HCT116 (cell line): ENCODE data around the gene PITPNC1. TPM values are rescaled to one million over a fixed set of nuclear protein-coding genes. Genes with fewer than 3 reads are reported as not detected.
A peak's percentile ranks its signal among the peaks of the same experiment; 100 is the strongest.

Experiments used
- ATAC-seq: fragments of 200-7000 bp; cut with Tn5 transposase; 2 replicates; pipeline ENCODE4 v1.9.1; 2020; ENCODE audit warnings: mild to moderate bottlenecking, moderate library complexity
- BruUV-seq: library from RNA; stranded (reverse); fragments of 400-500 nt; replicated peaks from 2 replicates; lab custom pipeline; 2021; lab: Mats Ljungman, UMichigan
- CTCF ChIA-PET: fragments of 300-600 bp; sonication (Branson Sonifier 250); formaldehyde crosslinking; loops from one replicate; lab custom pipeline; 2021; ENCODE audit warnings: antibody characterized with exemption; lab: Charles Lee
- POLR2A ChIA-PET: fragments of 300-600, 350-600 bp; sonication (Branson Sonifier 250); formaldehyde crosslinking; loops from one replicate; lab custom pipeline; 2021; ENCODE audit warnings: antibody characterized with exemption; lab: Charles Lee
- RAD21 ChIA-PET, 2 experiments: fragments of 300-600 bp; sonication (Branson Sonifier 250); formaldehyde crosslinking; loops; one replicate each; lab custom pipeline; 2023; ENCODE audit warnings: low total read pairs in 2 of 2; ENCODE audit not compliant: uncharacterized antibody in 2 of 2, unreplicated experiment in 2 of 2, low non-redundant PET in 1 of 2; lab: Charles Lee
- DNase-seq: peaks from one replicate; pipeline ENCODE4 v3.0.0-alpha.2; 2010; ENCODE audit warnings: low read depth, low spot score
- H2AFZ ChIP-seq: fragments of 200-600 bp; shearing (Covaris generic), sonication (generic); 2 replicates; pipeline ENCODE4 v1.6.1; 2017; ENCODE audit warnings: low read depth, mixed run types, mixed read lengths, antibody characterized with exemption, low read length; ENCODE audit not compliant: poor library complexity, severe bottlenecking
- H3K27ac ChIP-seq: 2 replicates; pipeline ENCODE4 v1.5.1; 2012; ENCODE audit warnings: low read depth, low read length
- H3K27me3 ChIP-seq: fragments of 200-600 bp; sonication (generic); 2 replicates; pipeline ENCODE4 v1.6.1; 2016; ENCODE audit warnings: mixed run types, low read length, mixed read lengths; ENCODE audit not compliant: insufficient read depth
- H3K36me3 ChIP-seq, 2 experiments: fragments of 200-500 bp in 1 of 2; fragments of 200-600 bp in 1 of 2; sonication (Bioruptor generic) in 1 of 2; sonication (generic) in 1 of 2; 2 replicates each; pipeline versions ENCODE4 v1.5.1 to v1.6.1; 2014 to 2016; ENCODE audit warnings: low read length in 2 of 2, inconsistent platforms in 1 of 2, mixed read lengths in 1 of 2, mixed run types in 1 of 2; ENCODE audit not compliant: insufficient read depth in 2 of 2, control insufficient read depth in 1 of 2
- H3K4me1 ChIP-seq, 2 experiments: fragments of 200-600 bp in 1 of 2; sonication (generic) in 1 of 2; 2 replicates each; pipeline versions ENCODE4 v1.5.1 to v1.6.1; 2012 to 2017; ENCODE audit warnings: low read length in 2 of 2, inconsistent platforms in 1 of 2, mild to moderate bottlenecking in 1 of 2, mixed read lengths in 1 of 2, mixed run types in 1 of 2, moderate library complexity in 1 of 2; ENCODE audit not compliant: insufficient read depth in 2 of 2, control insufficient read depth in 1 of 2
- H3K4me2 ChIP-seq: fragments of 200-600 bp; sonication (generic); 2 replicates; pipeline ENCODE4 v1.6.1; 2017; ENCODE audit warnings: mixed run types, low read length, mixed read lengths
- H3K4me3 ChIP-seq, 2 experiments: fragments of 200-600 bp in 1 of 2; sonication (generic) in 1 of 2; replicated peaks in 1 of 2; 2 replicates each; pipeline ENCODE4 v1.5.1; 2011 to 2016; ENCODE audit warnings: low read length in 2 of 2, control low read depth in 1 of 2, low read depth in 1 of 2, mild to moderate bottlenecking in 1 of 2, mixed read lengths in 1 of 2, mixed run types in 1 of 2
- H3K79me2 ChIP-seq: fragments of 200-600 bp; sonication (generic); 2 replicates; pipeline ENCODE4 v1.6.1; 2017; ENCODE audit warnings: mild to moderate bottlenecking, mixed run types, low read length, moderate library complexity, mixed read lengths; ENCODE audit not compliant: insufficient read depth
- H3K9ac ChIP-seq: fragments of 200-600 bp; sonication (generic); 2 replicates; pipeline ENCODE4 v1.6.1; 2016; ENCODE audit warnings: low read length, mixed read lengths
- H3K9me2 ChIP-seq: fragments of 200-600 bp; sonication (generic), shearing (Covaris generic); 2 replicates; pipeline ENCODE4 v1.6.1; 2017; ENCODE audit warnings: mixed run types, mild to moderate bottlenecking, moderate library complexity; ENCODE audit not compliant: insufficient read depth
- H3K9me3 ChIP-seq, 2 experiments: fragments of 200-500 bp in 1 of 2; fragments of 200-600 bp in 1 of 2; sonication (Bioruptor generic) in 1 of 2; sonication (generic) in 1 of 2; 2 replicates each; pipeline ENCODE4 v1.6.1; 2014 to 2017; ENCODE audit warnings: low read length in 2 of 2, mixed read lengths in 2 of 2, inconsistent platforms in 1 of 2, low read depth in 1 of 2, mild to moderate bottlenecking in 1 of 2, mixed run types in 1 of 2, moderate library complexity in 1 of 2; ENCODE audit not compliant: control insufficient read depth in 1 of 2, insufficient read depth in 1 of 2
- H4K20me1 ChIP-seq: fragments of 200-600 bp; sonication (generic), shearing (Covaris generic); 2 replicates; pipeline ENCODE4 v1.6.1; 2017; ENCODE audit warnings: mixed run types, mild to moderate bottlenecking, moderate library complexity; ENCODE audit not compliant: insufficient read depth
- ATF3 ChIP-seq: IDR thresholded peaks from 2 replicates; pipeline ENCODE4 v1.6.1; 2012
- CBX3 ChIP-seq: IDR thresholded peaks from 2 replicates; pipeline ENCODE4 v1.6.1; 2012; ENCODE audit warnings: low read depth
- CEBPB ChIP-seq: IDR thresholded peaks from 2 replicates; pipeline ENCODE4 v1.6.1; 2012; ENCODE audit warnings: low read depth
- CTCF ChIP-seq, 3 experiments: fragments of 200-600 bp in 1 of 3; sonication (generic) in 1 of 3; IDR thresholded peaks in 2 of 3; conservative IDR thresholded peaks in 1 of 3; 2 replicates each; pipeline ENCODE4 v1.5.1; 2012 to 2017; ENCODE audit warnings: low read depth in 2 of 3, low read length in 2 of 3, antibody characterized with exemption in 1 of 3, borderline replicate concordance in 1 of 3, control low read depth in 1 of 3, mild to moderate bottlenecking in 1 of 3, mixed read lengths in 1 of 3, mixed run types in 1 of 3, moderate library complexity in 1 of 3; ENCODE audit not compliant: insufficient read depth in 1 of 3
- EGR1 ChIP-seq: IDR thresholded peaks from 2 replicates; pipeline ENCODE4 v1.6.1; 2012; ENCODE audit warnings: low read depth
- ELF1 ChIP-seq: IDR thresholded peaks from 2 replicates; pipeline ENCODE4 v1.6.1; 2012; ENCODE audit warnings: low read depth, borderline replicate concordance
- EZH2 ChIP-seq: fragments of 200-600 bp; sonication (generic); IDR thresholded peaks from 2 replicates; pipeline ENCODE4 v1.6.1; 2017; ENCODE audit warnings: antibody characterized with exemption, mixed run types
- FOSL1 ChIP-seq: IDR thresholded peaks from 2 replicates; pipeline ENCODE4 v1.6.1; 2012; ENCODE audit warnings: low read depth
- JUND ChIP-seq: IDR thresholded peaks from 2 replicates; pipeline ENCODE4 v1.6.1; 2012
- MAX ChIP-seq: IDR thresholded peaks from 2 replicates; pipeline ENCODE4 v1.6.1; 2012
- RAD21 ChIP-seq: IDR thresholded peaks from 2 replicates; pipeline ENCODE4 v1.6.1; 2012; ENCODE audit warnings: low read depth, mild to moderate bottlenecking
- SIN3A ChIP-seq: IDR thresholded peaks from 2 replicates; pipeline ENCODE4 v1.6.1; 2012; ENCODE audit warnings: low read depth
- SP1 ChIP-seq: IDR thresholded peaks from 2 replicates; pipeline ENCODE4 v1.6.1; 2012; ENCODE audit warnings: low read depth
- SRF ChIP-seq: IDR thresholded peaks from 2 replicates; pipeline ENCODE4 v1.6.1; 2012; ENCODE audit warnings: low read depth
- TCF7L2 ChIP-seq: IDR thresholded peaks from 2 replicates; pipeline ENCODE4 v1.7.0; 2011; ENCODE audit warnings: borderline replicate concordance, inconsistent platforms; ENCODE audit not compliant: insufficient read depth, insufficient read length; ENCODE audit errors: extremely low read depth
- YY1 ChIP-seq: IDR thresholded peaks from 2 replicates; pipeline ENCODE4 v1.6.1; 2011; ENCODE audit warnings: low read length, low read depth, moderate library complexity, mild to moderate bottlenecking; ENCODE audit not compliant: insufficient replicate concordance; ENCODE audit errors: extremely low read depth
- ZNF274 ChIP-seq: fragments of 200-500 bp; sonication (Bioruptor generic); IDR thresholded peaks from 2 replicates; pipeline ENCODE4 v1.6.1; 2014; ENCODE audit warnings: mild to moderate bottlenecking, low read depth, low read length, inconsistent platforms
- intact Hi-C: fragments of 100-400 bp; cut with micrococcal nuclease; formaldehyde crosslinking; loops from 2 replicates; pipeline ENCODE4 v1.10.0; 2022
- total RNA-seq: library from RNA; stranded (reverse); gene quantifications from one replicate; pipeline ENCODE4 v1.2.1, GENCODE V29; 2021; ENCODE audit not compliant: unreplicated experiment

The PITPNC1 gene
- total RNA-seq, 1 experiment from 2014 or later = 41.9 TPM

- RAD21 ChIA-PET = no interaction called here
- Histone ChIP-seq H3K9ac (no peak overlapping the region), H3K9me3 (no peaks in the 10 kb centered on the region), H3K9me2 (no peaks in the 10 kb centered on the region), H3K4me2 (no peak overlapping the region), H3K4me1 (no peaks in the 10 kb centered on the region), H3K79me2 (no peaks in the 10 kb centered on the region), H3K36me3 (no peaks in the 10 kb centered on the region), H3K27me3 (no peaks in the 10 kb centered on the region), H3K27ac (no peak overlapping the region), H2AFZ (no peak overlapping the region), H4K20me1 (no peaks in the 10 kb centered on the region), H3K4me3 (no peak overlapping the region)
- BruUV-seq = no TSS peak
- no peak for DNase-seq
- POLR2A ChIA-PET = no interaction called here
- ATAC-seq = peak; percentile 79; the same call in 1 of the 2 replicates
- intact Hi-C loops = no loop called here
- CTCF ChIA-PET = interaction anchor here (1.0 to 1.5 kb wide), 3 partner anchors 11 to 36 kb away, joined by 3 to 4 read pairs (median 4); no protein-coding TSS in a partner anchor
- TF ChIP-seq CTCF (IDR thresholded peaks at IDR 0.05 in 2 of 3, conservative IDR thresholded peaks at IDR 0.05 in 1 of 3; ENCODE audit: borderline replicate concordance in 1 of 3, insufficient read depth in 1 of 3, low read depth in 2 of 3, low read length in 2 of 3) = peak; percentile 40 to 50 (median 44); a peak in 5 of 6 replicates
- TF ChIP-seq RAD21 = peak; percentile 42
- TF ChIP-seq ELF1 = no peak
These were observed 182.4 kb downstream of the PITPNC1 start for GRCh38 chr17:67559381-67559966.

GRCh38 chr17:67562005-67562404 lies 184.9 kb downstream of the PITPNC1 start:
- ATAC-seq (no peak), DNase-seq (no peak)
- no peak overlapping the region for H3K4me2 ChIP-seq
- H4K20me1 ChIP-seq = no peaks in the 10 kb centered on the region
- ChIA-PET POLR2A (no interaction called here), CTCF (no interaction called here), RAD21 (no interaction called here)
- H3K36me3 ChIP-seq = no peaks in the 10 kb centered on the region
- H2AFZ ChIP-seq = no peak overlapping the region
- H3K4me3 ChIP-seq = no peak overlapping the region
- H3K27ac ChIP-seq = no peak overlapping the region
- no peak overlapping the region for H3K9ac ChIP-seq
- no peaks in the 10 kb centered on the region for H3K27me3 ChIP-seq
- no TSS peak for BruUV-seq
- intact Hi-C loops = no loop called here
- no peaks in the 10 kb centered on the region for H3K9me3 ChIP-seq
- H3K79me2 ChIP-seq = no peaks in the 10 kb centered on the region
- no peaks in the 10 kb centered on the region for H3K9me2 ChIP-seq
- H3K4me1 ChIP-seq = no peaks in the 10 kb centered on the region
- TF ChIP-seq ATF3 = no peak
- TF ChIP-seq CEBPB = no peak
- no peak for TF ChIP-seq TCF7L2
- no peak for TF ChIP-seq YY1
- no peak for TF ChIP-seq SRF
- TF ChIP-seq EZH2 = no peak
- TF ChIP-seq CBX3 = no peak
- no peak for TF ChIP-seq EGR1
- no peak for TF ChIP-seq SIN3A
- TF ChIP-seq FOSL1 = no peak
- TF ChIP-seq JUND = no peak
- TF ChIP-seq CTCF (IDR thresholded peaks at IDR 0.05 in 2 of 3, conservative IDR thresholded peaks at IDR 0.05 in 1 of 3; ENCODE audit: borderline replicate concordance in 1 of 3, insufficient read depth in 1 of 3, low read depth in 2 of 3, low read length in 2 of 3) = no peak
- TF ChIP-seq ZNF274 = no peak
- no peak for TF ChIP-seq SP1
- no peak for TF ChIP-seq MAX
